ENCODE results near the gene NTHL1. TPM values are rescaled to one million over a fixed set of nuclear protein-coding genes. Genes with fewer than 3 reads are reported as not detected.

The NTHL1 gene
- total and polyA plus RNA-seq, 2 of the 13 experiments (the other 11 are each of a cell fraction or from before 2014, with no cell fraction given): 47.5 to 64.9 TPM

- TF ChIP-seq, protein P1, sequence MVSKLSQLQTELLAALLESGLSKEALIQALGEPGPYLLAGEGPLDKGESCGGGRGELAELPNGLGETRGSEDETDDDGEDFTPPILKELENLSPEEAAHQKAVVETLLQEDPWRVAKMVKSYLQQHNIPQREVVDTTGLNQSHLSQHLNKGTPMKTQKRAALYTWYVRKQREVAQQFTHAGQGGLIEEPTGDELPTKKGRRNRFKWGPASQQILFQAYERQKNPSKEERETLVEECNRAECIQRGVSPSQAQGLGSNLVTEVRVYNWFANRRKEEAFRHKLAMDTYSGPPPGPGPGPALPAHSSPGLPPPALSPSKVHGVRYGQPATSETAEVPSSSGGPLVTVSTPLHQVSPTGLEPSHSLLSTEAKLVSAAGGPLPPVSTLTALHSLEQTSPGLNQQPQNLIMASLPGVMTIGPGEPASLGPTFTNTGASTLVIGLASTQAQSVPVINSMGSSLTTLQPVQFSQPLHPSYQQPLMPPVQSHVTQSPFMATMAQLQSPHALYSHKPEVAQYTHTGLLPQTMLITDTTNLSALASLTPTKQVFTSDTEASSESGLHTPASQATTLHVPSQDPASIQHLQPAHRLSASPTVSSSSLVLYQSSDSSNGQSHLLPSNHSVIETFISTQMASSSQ (IDR thresholded peaks at IDR 0.05; ENCODE audit: low read depth): no peak
- TF ChIP-seq, protein P1 (CRISPR knock-in tag; IDR thresholded peaks at IDR 0.05; ENCODE audit: borderline replicate concordance): no peak
- TF ChIP-seq ZNF383 (CRISPR knock-in tag; IDR thresholded peaks at IDR 0.05; ENCODE audit: borderline replicate concordance): no peak
- no peak for TF ChIP-seq ZNF275 (CRISPR knock-in tag; IDR thresholded peaks at IDR 0.05; ENCODE audit: borderline replicate concordance)
- peak; percentile 71 for TF ChIP-seq ERF (CRISPR knock-in tag; IDR thresholded peaks at IDR 0.05)
- TF ChIP-seq, protein P2, sequence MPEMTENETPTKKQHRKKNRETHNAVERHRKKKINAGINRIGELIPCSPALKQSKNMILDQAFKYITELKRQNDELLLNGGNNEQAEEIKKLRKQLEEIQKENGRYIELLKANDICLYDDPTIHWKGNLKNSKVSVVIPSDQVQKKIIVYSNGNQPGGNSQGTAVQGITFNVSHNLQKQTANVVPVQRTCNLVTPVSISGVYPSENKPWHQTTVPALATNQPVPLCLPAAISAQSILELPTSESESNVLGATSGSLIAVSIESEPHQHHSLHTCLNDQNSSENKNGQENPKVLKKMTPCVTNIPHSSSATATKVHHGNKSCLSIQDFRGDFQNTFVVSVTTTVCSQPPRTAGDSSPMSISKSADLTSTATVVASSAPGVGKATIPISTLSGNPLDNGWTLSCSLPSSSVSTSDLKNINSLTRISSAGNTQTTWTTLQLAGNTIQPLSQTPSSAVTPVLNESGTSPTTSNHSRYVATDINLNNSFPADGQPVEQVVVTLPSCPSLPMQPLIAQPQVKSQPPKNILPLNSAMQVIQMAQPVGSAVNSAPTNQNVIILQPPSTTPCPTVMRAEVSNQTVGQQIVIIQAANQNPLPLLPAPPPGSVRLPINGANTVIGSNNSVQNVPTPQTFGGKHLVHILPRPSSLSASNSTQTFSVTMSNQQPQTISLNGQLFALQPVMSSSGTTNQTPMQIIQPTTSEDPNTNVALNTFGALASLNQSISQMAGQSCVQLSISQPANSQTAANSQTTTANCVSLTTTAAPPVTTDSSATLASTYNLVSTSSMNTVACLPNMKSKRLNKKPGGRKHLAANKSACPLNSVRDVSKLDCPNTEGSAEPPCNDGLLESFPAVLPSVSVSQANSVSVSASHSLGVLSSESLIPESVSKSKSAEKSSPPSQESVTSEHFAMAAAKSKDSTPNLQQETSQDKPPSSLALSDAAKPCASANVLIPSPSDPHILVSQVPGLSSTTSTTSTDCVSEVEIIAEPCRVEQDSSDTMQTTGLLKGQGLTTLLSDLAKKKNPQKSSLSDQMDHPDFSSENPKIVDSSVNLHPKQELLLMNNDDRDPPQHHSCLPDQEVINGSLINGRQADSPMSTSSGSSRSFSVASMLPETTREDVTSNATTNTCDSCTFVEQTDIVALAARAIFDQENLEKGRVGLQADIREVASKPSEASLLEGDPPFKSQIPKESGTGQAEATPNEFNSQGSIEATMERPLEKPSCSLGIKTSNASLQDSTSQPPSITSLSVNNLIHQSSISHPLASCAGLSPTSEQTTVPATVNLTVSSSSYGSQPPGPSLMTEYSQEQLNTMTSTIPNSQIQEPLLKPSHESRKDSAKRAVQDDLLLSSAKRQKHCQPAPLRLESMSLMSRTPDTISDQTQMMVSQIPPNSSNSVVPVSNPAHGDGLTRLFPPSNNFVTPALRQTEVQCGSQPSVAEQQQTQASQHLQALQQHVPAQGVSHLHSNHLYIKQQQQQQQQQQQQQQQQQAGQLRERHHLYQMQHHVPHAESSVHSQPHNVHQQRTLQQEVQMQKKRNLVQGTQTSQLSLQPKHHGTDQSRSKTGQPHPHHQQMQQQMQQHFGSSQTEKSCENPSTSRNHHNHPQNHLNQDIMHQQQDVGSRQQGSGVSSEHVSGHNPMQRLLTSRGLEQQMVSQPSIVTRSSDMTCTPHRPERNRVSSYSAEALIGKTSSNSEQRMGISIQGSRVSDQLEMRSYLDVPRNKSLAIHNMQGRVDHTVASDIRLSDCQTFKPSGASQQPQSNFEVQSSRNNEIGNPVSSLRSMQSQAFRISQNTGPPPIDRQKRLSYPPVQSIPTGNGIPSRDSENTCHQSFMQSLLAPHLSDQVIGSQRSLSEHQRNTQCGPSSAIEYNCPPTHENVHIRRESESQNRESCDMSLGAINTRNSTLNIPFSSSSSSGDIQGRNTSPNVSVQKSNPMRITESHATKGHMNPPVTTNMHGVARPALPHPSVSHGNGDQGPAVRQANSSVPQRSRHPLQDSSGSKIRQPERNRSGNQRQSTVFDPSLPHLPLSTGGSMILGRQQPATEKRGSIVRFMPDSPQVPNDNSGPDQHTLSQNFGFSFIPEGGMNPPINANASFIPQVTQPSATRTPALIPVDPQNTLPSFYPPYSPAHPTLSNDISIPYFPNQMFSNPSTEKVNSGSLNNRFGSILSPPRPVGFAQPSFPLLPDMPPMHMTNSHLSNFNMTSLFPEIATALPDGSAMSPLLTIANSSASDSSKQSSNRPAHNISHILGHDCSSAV (CRISPR knock-in tag; IDR thresholded peaks at IDR 0.05; ENCODE audit: borderline replicate concordance): no peak
- no peak for TF ChIP-seq ZNF737 (CRISPR knock-in tag; IDR thresholded peaks at IDR 0.05; ENCODE audit: borderline replicate concordance)
- TF ChIP-seq SIN3B (IDR thresholded peaks at IDR 0.05; ENCODE audit: low read length): no peak
- TF ChIP-seq NFKBIZ (CRISPR knock-in tag; IDR thresholded peaks at IDR 0.05): no peak
- 0 out of 2 replicates have a peak, but pooled peaks have one; percentile 29 for TF ChIP-seq ZNF335 (CRISPR knock-in tag; IDR thresholded peaks at IDR 0.05)
- peak; percentile 92; the same call in 1 of the 2 replicates for TF ChIP-seq KLF9 (CRISPR knock-in tag; IDR thresholded peaks at IDR 0.05; ENCODE audit: low read depth)
- TF ChIP-seq RCOR2 (CRISPR knock-in tag; IDR thresholded peaks at IDR 0.05): no peak
- no peak for TF ChIP-seq ZNF616 (CRISPR knock-in tag; IDR thresholded peaks at IDR 0.05; ENCODE audit: low read depth)
- 0 out of 2 replicates have a peak, but pooled peaks have one; percentile 29 for TF ChIP-seq FOXJ3 (CRISPR knock-in tag; IDR thresholded peaks at IDR 0.05; ENCODE audit: borderline replicate concordance)
- TF ChIP-seq KLF12 (CRISPR knock-in tag; IDR thresholded peaks at IDR 0.05; ENCODE audit: borderline replicate concordance): peak; percentile 99
- TF ChIP-seq ZBTB21 (CRISPR knock-in tag; IDR thresholded peaks at IDR 0.05): no peak
Observed at GRCh38 chr16:2003827-2004641, 43.6 kb downstream of the NTHL1 start (continued).
